H9 (cell line): Measurements from ENCODE around the gene SPEN. TPM values are rescaled to one million over a fixed set of nuclear protein-coding genes. Genes with fewer than 3 reads are reported as not detected.

Source experiments
- DNase-seq: peaks from one replicate; pipeline ENCODE4 v3.0.0-alpha.2; 2017
- H2AFZ ChIP-seq: one replicate; pipeline ENCODE4 v1.6.1; 2013; ENCODE audit warnings: mild to moderate bottlenecking, low read length, control low read depth, moderate library complexity
- H2AK5ac ChIP-seq: 2 replicates; pipeline ENCODE4 v1.6.1; 2013; ENCODE audit warnings: low read length, control low read depth, mixed read lengths; ENCODE audit not compliant: insufficient read length
- H2BK120ac ChIP-seq: one replicate; pipeline ENCODE4 v1.6.1; 2013; ENCODE audit warnings: low read depth, mild to moderate bottlenecking, low read length, control low read depth, inconsistent platforms; ENCODE audit not compliant: poor library complexity, severe bottlenecking
- H2BK12ac ChIP-seq: 2 replicates; pipeline ENCODE4 v1.6.1; 2013; ENCODE audit warnings: low read length, control low read depth, mixed read lengths, low read depth; ENCODE audit not compliant: insufficient read length
- H2BK15ac ChIP-seq: 2 replicates; pipeline ENCODE4 v1.6.1; 2013; ENCODE audit warnings: low read depth, low read length, control low read depth
- H2BK20ac ChIP-seq: one replicate; pipeline ENCODE4 v1.6.1; 2013; ENCODE audit warnings: low read depth, mild to moderate bottlenecking, low read length, control low read depth, inconsistent platforms; ENCODE audit not compliant: poor library complexity, severe bottlenecking
- H2BK5ac ChIP-seq: 2 replicates; pipeline ENCODE4 v1.6.1; 2013; ENCODE audit warnings: low read length, control low read depth, mixed read lengths; ENCODE audit not compliant: insufficient read length
- H3K14ac ChIP-seq: 2 replicates; pipeline ENCODE4 v1.6.1; 2013; ENCODE audit warnings: low read length, control low read depth; ENCODE audit not compliant: insufficient read depth
- H3K18ac ChIP-seq: 2 replicates; pipeline ENCODE4 v1.6.1; 2013; ENCODE audit warnings: low read depth, mild to moderate bottlenecking, mixed read lengths, low read length, control low read depth; ENCODE audit not compliant: insufficient read length
- H3K23ac ChIP-seq: 2 replicates; pipeline ENCODE4 v1.6.1; 2013; ENCODE audit warnings: low read length, control low read depth, mixed read lengths, low read depth; ENCODE audit not compliant: insufficient read length
- H3K23me2 ChIP-seq: 2 replicates; pipeline ENCODE4 v1.6.1; 2013; ENCODE audit warnings: low read depth, mild to moderate bottlenecking, mixed read lengths, low read length, control low read depth; ENCODE audit not compliant: insufficient read length, poor library complexity, severe bottlenecking
- H3K27ac ChIP-seq: 2 replicates; pipeline ENCODE4 v1.5.1; 2013; ENCODE audit warnings: low read length, control low read depth, mixed read lengths, low read depth; ENCODE audit not compliant: insufficient read length
- H3K27me3 ChIP-seq: 2 replicates; pipeline ENCODE4 v1.6.1; 2013; ENCODE audit warnings: low read length, control low read depth, inconsistent platforms; ENCODE audit not compliant: insufficient read depth
- H3K4ac ChIP-seq: 2 replicates; pipeline ENCODE4 v1.6.1; 2013; ENCODE audit warnings: low read depth, mild to moderate bottlenecking, control low read depth, inconsistent platforms, low read length, moderate library complexity
- H3K4me1 ChIP-seq: 2 replicates; pipeline ENCODE4 v1.6.1; 2013; ENCODE audit warnings: low read length, control low read depth, inconsistent platforms; ENCODE audit not compliant: insufficient read depth
- H3K4me2 ChIP-seq: 2 replicates; pipeline ENCODE4 v1.6.1; 2013; ENCODE audit warnings: low read length, control low read depth, mixed read lengths; ENCODE audit not compliant: insufficient read length, insufficient read depth
- H3K56ac ChIP-seq: 2 replicates; pipeline ENCODE4 v1.6.1; 2013; ENCODE audit warnings: low read depth, mild to moderate bottlenecking, mixed read lengths, low read length, control low read depth; ENCODE audit not compliant: insufficient read length
- H3K79me1 ChIP-seq: 2 replicates; pipeline ENCODE4 v1.6.1; 2013; ENCODE audit warnings: low read depth, mild to moderate bottlenecking, moderate library complexity, low read length, control low read depth, inconsistent platforms; ENCODE audit not compliant: insufficient read depth, poor library complexity, severe bottlenecking
- H3K79me2 ChIP-seq: 2 replicates; pipeline ENCODE4 v1.6.1; 2013; ENCODE audit warnings: low read length, control low read depth, inconsistent platforms; ENCODE audit not compliant: insufficient read depth
- H3K9ac ChIP-seq: 2 replicates; pipeline ENCODE4 v1.6.1; 2013; ENCODE audit warnings: low read length, control low read depth, mixed read lengths; ENCODE audit not compliant: insufficient read length; ENCODE audit errors: extremely low read depth
- H3K9me3 ChIP-seq: one replicate; pipeline ENCODE4 v1.6.1; 2013; ENCODE audit warnings: low read depth, low read length, inconsistent platforms; ENCODE audit not compliant: control insufficient read depth
- H3T11ph ChIP-seq: one replicate; pipeline ENCODE4 v1.6.1; 2013; ENCODE audit warnings: mild to moderate bottlenecking, low read length, control low read depth, inconsistent platforms
- H4K20me1 ChIP-seq: one replicate; pipeline ENCODE4 v1.6.1; 2013; ENCODE audit not compliant: control insufficient read depth, insufficient read length, insufficient read depth
- H4K5ac ChIP-seq: 2 replicates; pipeline ENCODE4 v1.6.1; 2013; ENCODE audit warnings: low read depth, mild to moderate bottlenecking, mixed read lengths, low read length, control low read depth; ENCODE audit not compliant: insufficient read length
- H4K8ac ChIP-seq: replicated peaks from 2 replicates; pipeline ENCODE4 v1.6.1; 2013; ENCODE audit warnings: low read length, control low read depth, mixed read lengths, low read depth; ENCODE audit not compliant: insufficient read length
- H4K91ac ChIP-seq: 2 replicates; pipeline ENCODE4 v1.6.1; 2013; ENCODE audit warnings: low read depth, mild to moderate bottlenecking, moderate library complexity, mixed read lengths, low read length, control low read depth; ENCODE audit not compliant: insufficient read length
- H3K27ac Mint-ChIP-seq, 3 experiments: 2 replicates in 2 of 3; 3 replicates in 1 of 3; pipeline ENCODE4 v1.8.0; 2020 to 2021; ENCODE audit warnings: mixed read lengths in 3 of 3, mild to moderate bottlenecking in 1 of 3, moderate library complexity in 1 of 3
- H3K27me3 Mint-ChIP-seq: 2 replicates; pipeline ENCODE4 v1.8.0; 2021; ENCODE audit warnings: low read depth, mild to moderate bottlenecking, moderate library complexity, mixed read lengths
- H3K36me3 Mint-ChIP-seq, 3 experiments: 2 replicates in 2 of 3; 3 replicates in 1 of 3; pipeline ENCODE4 v1.8.0; 2020 to 2021; ENCODE audit warnings: low read depth in 3 of 3, mixed read lengths in 3 of 3; ENCODE audit not compliant: insufficient read depth in 1 of 3
- H3K4me1 Mint-ChIP-seq, 2 experiments: 2 replicates each; pipeline ENCODE4 v1.8.0; 2020; ENCODE audit warnings: mixed read lengths in 2 of 2
- H3K4me3 Mint-ChIP-seq, 2 experiments: 2 replicates in 1 of 2; 3 replicates in 1 of 2; pipeline ENCODE4 v1.8.0; 2020 to 2021; ENCODE audit warnings: mild to moderate bottlenecking in 2 of 2, mixed read lengths in 2 of 2, moderate library complexity in 1 of 2
- H3K9me3 Mint-ChIP-seq, 2 experiments: 2 replicates in 1 of 2; 3 replicates in 1 of 2; pipeline ENCODE4 v1.8.0; 2020; ENCODE audit warnings: mild to moderate bottlenecking in 2 of 2, mixed read lengths in 2 of 2, moderate library complexity in 1 of 2
- WGBS: extraction: QIAGEN DNeasy Blood & Tissue Kit; methylation state at CpG from one replicate; pipeline ENCODE4 v1.1.7; 2013; ENCODE audit warnings: missing lambda C conversion rate, low lambda C conversion rate, mixed read lengths; ENCODE audit not compliant: insufficient read length; ENCODE audit errors: extremely low coverage; 5-methylcytosine and 5-hydroxymethylcytosine counted together
- total RNA-seq: library from RNA; stranded (reverse); gene quantifications from 2 replicates; pipeline ENCODE4 v1.2.1, GENCODE V29; 2021
- TF ChIP-seq, protein P1 (sequence below): fragments of 200-600 bp; sonication (generic); conservative IDR thresholded peaks from 3 replicates; pipeline ENCODE4 v1.8.0; 2021; ENCODE audit warnings: antibody characterized with exemption, mild to moderate bottlenecking

The SPEN gene
- total RNA-seq, 1 experiment from 2014 or later: 59.6 TPM

DNA sequence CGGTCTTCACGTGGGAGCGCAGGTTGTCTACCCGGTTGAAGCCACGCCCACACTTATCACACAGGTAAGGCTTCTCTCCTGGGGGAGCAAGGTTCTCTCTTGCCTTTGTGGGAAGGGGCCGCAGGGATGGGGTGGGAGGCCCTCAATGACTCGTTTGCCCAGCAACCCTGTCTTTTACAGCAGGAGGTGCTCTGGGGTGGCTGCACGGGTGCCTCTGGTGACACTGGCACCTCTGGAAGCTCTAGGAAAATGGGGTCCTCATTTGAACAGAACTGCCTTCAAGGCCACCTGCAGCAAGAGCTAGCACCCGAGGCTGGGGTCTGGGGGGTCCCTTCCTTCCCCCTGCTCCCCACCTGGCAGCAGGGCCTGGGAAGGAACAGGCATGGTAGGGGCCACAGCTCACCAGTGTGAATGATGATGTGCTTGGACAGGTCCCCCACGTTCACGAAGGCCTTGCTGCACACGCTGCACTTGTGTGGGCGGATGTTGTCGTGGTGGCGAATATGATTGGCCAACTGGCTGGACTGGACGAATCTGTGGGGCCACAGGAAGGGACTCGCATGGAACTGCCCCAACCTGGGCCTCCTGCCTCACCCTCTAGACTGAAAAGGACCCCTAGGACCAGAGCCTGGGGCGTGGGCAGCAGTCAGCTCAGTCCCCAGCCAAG, 95.3 kb downstream of the SPEN start:
- Histone ChIP-seq H4K5ac (no peak overlapping the region), H3K9me3 (no peaks in the 10 kb centered on the region), H2BK15ac (no peak overlapping the region), H4K91ac (no peak overlapping the region), H3K4me2 (no peak overlapping the region), H3K23me2 (no peaks in the 10 kb centered on the region), H3K4me1 (no peaks in the 10 kb centered on the region), H3K4ac (no peak overlapping the region), H3K9ac (no peak overlapping the region), H2AK5ac (no peak overlapping the region), H3K27me3 (no peaks in the 10 kb centered on the region), H4K20me1 (no peaks in the 10 kb centered on the region), H2BK5ac (no peak overlapping the region), H4K8ac (no peak overlapping the region), H3K79me2 (no peaks in the 10 kb centered on the region), H3T11ph (no peak overlapping the region), H3K27ac (no peak overlapping the region), H3K14ac (no peak overlapping the region), H3K56ac (no peak overlapping the region), H3K79me1 (no peaks in the 10 kb centered on the region), H3K18ac (no peak overlapping the region), H2BK120ac (no peak overlapping the region), H3K23ac (no peak overlapping the region), H2BK12ac (no peak overlapping the region), H2AFZ (no peak overlapping the region), H2BK20ac (no peak overlapping the region)
- Mint-ChIP-seq H3K27ac (no peak overlapping the region), H3K4me1 (peaks cover under 1% of the 10 kb centered on the region in 2 experiments; a peak in 2 of 4 replicates), H3K9me3 (no peaks in the 10 kb centered on the region), H3K27me3 (no peaks in the 10 kb centered on the region), H3K4me3 (no peak overlapping the region), H3K36me3 (peaks cover 13 to 62% (median 46%) of the 10 kb centered on the region in 3 experiments)
- DNase-seq: no peak
- TF ChIP-seq, protein P1, sequence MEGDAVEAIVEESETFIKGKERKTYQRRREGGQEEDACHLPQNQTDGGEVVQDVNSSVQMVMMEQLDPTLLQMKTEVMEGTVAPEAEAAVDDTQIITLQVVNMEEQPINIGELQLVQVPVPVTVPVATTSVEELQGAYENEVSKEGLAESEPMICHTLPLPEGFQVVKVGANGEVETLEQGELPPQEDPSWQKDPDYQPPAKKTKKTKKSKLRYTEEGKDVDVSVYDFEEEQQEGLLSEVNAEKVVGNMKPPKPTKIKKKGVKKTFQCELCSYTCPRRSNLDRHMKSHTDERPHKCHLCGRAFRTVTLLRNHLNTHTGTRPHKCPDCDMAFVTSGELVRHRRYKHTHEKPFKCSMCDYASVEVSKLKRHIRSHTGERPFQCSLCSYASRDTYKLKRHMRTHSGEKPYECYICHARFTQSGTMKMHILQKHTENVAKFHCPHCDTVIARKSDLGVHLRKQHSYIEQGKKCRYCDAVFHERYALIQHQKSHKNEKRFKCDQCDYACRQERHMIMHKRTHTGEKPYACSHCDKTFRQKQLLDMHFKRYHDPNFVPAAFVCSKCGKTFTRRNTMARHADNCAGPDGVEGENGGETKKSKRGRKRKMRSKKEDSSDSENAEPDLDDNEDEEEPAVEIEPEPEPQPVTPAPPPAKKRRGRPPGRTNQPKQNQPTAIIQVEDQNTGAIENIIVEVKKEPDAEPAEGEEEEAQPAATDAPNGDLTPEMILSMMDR: no peak
- no CpG with 5 or more reads among the region's 18 CpGs for WGBS
